ENCODE results near the gene DXO.
"Not testable (repeated sequence)": the region's sequence is repeated elsewhere in the genome, so short reads cannot be mapped to it uniquely, and the experiment has no call there.

DXO gene

DNA sequence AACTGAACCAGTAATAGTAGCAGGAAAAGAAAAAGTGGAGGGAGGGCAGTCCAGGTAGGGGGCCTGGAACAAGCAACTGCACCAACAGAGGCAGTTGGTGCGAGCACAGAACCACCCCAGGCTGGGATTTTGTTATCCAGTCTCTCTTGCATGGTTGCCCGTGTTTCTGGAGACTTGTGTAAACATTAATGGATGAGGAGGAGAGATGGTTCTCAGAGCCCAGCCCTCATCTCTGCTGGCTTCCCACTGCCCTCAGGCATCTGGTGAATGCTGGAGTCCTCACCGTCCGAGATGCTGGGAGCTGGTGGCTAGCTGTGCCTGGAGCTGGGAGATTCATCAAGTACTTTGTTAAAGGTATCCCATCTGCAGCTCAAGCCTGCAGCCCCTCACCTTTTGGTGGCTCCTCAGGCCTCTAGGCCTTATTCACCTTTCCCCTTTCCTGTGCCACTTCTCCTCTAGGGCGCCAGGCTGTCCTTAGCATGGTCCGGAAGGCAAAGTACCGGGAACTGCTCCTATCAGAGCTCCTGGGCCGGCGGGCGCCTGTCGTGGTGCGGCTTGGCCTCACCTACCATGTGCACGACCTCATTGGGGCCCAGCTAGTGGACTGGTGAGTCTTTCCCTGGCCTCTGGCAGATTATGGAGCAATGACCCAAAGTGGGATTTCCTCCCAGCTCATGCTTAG lies 8.4 kb upstream of the DXO start:
- DNase-seq (ENCODE audit: low read depth in 2 of 2), result not testable (repeated sequence)

DNA sequence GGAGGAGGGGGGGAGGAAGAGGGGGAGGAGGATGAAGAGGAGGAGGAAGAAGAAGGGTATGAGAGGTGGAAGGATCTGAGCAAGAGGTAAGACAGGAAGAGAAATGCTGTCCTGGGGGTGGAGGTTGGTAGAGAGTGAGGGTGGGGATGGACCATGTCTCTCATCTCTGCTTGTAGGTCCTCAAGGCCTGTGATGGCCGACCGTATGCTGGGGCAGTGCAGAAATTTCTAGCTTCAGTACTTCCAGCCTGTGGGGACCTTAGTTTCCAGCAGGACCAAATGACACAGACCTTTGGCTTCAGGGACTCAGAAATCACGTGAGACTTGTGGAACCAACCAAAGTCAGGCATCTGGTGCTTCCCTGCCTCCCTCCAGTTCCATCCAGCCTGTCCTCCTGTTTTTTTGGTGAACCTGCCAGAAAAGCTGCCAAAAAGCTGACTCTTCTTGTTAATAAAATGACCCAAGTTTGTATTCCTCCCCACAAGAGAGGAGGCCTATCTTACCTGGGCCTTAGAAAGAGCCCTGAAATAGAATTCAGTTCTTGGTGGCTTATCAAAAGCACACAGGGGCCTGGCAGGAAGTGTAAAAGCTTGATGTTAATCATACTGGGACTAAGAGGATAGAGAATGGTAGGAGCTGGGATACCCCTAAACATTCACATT lies 7.4 kb upstream of the DXO start:
- no peak for DNase-seq (ENCODE audit: low read depth in 2 of 2)

DNA sequence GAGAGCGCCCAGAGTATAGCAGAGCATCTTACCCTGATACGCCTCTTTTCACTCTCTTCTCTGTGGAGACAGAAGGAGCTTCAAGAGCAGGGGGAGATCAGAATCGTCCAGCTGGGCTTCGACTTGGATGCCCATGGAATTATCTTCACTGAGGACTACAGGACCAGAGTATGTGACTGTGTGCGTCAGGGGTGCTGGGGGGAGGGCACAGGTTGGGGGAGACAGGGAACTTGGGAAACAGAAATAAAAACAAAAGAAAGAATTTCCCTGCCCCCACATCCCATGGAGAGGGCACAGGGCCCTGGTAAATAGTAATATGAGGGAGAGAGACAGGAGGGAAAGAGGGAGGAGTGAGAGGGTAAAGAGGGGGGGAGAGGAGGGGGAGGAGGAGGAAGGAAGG lies 6.9 kb upstream of the DXO start:
- DNase-seq (ENCODE audit: low read depth in 2 of 2), result no peak

DNA sequence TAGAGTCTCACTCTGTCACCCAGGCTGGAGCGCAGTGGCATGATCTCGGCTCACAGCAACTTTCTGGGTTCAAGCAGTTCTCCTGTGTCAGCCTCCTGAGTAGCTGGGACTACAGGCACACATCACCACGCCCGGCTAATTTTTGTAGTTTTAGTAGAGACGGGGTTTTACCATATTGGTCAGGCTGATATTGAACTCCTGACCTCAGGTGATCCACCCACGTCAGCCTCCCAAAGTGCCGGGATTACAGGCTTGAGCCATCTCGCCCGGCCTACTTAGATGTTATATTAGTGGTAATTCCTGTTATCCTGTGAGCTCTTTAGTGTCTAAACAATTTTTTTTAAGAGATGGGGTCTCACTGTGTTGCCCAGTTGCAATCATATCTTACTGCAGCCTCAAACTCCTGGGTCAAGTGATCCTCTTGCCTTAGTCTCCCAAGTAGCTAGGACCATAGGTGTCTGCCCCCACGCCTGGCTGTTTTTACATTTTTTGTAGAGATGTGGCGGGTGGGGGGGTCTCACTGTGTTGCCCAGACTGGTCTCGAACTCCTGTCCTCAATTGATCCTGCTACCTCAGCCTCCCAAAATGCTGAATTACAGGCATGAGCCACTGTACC lies 6.0 kb upstream of the DXO start:
- no peak for DNase-seq (ENCODE audit: low read depth in 2 of 2)

DNA sequence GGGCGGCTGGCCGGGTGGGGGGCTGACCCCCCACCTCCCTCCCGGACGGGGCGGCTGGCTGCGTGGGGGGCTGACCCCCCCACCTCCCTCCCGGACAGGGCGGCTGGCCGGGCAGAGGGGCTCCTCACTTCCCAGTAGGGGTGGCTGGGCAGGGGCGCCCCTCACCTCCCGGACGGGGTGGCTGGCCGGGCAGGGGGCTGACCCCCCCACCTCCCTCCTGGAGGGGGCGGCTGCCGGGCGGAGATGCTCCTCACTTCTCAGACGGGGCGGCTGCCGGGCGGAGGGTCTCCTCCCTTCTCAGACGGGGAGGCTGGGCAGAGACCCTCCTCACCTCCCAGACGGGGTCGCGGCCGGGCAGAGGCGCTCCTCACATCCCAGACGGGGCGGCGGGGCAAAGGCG lies 4.1 kb upstream of the DXO start:
- DNase-seq (ENCODE audit: low read depth in 2 of 2), result not testable (repeated sequence)

DNA sequence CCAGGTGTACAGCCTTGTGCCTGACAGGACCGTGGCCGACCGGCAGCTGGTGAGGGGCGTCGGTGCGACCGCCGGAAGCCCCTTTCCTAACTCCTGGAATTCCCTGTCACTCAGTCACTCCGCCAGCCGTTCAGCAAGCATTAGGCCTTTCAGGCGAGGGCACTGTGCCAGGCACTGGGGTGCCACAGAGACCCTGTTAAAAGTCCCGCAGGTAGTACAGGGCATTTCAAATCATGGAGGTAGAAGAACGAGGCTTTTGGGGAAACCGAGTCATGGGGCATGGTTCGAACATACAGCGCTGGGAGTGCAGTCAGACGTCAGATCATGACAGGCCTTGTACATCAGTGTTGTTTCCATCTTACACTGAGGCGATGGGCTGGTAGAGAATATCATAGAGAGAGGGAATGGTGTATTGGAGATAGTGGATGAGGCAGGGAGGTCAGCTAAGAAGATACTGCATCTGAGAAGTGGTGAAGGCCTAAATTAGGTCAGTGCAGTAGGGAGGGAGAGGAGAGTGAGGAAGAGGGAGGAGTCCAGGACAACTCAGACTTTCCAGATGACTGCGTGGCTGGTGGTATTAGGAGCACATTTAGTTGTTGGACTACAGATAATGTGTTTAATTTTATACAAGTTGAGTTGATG lies 892 bp upstream of the DXO start:
- no peak for DNase-seq (ENCODE audit: low read depth in 2 of 2)

DNA sequence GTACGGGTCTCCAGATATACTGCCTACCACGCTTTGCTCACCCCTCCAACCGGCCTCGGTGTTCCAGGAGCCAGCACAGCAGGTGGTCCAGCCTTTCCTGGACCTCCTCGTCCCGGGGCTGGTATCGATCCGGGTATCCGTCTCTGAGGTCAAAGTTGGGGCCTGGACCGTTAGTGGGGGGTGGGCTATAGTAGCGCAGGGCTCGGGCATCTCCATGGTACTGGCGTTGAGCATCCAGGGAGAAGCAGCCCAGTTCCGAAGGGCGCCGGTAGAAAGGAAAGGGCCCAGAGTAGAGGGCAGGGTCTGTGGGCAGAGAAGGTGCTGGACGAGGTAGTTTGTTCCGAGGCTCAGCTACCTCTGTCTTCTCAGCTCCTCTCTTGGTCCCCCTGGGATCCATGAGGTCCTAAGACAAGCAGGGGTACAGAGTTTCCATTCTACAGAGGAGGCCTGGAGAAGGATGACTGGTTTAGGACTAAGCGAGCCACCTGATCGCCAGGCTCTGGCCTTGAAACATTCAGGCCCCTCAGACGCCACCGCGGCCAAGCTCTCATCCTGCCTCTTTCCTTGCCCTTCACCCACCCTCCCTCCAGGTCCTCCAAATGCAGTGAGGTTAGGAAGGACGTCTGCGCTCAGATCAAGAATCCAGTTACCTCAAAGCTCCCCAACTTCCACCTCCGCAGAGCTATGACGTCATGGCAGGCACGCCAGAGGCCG lies 502 bp downstream of the DXO start:
- no peak for DNase-seq (ENCODE audit: low read depth in 2 of 2)

DNA sequence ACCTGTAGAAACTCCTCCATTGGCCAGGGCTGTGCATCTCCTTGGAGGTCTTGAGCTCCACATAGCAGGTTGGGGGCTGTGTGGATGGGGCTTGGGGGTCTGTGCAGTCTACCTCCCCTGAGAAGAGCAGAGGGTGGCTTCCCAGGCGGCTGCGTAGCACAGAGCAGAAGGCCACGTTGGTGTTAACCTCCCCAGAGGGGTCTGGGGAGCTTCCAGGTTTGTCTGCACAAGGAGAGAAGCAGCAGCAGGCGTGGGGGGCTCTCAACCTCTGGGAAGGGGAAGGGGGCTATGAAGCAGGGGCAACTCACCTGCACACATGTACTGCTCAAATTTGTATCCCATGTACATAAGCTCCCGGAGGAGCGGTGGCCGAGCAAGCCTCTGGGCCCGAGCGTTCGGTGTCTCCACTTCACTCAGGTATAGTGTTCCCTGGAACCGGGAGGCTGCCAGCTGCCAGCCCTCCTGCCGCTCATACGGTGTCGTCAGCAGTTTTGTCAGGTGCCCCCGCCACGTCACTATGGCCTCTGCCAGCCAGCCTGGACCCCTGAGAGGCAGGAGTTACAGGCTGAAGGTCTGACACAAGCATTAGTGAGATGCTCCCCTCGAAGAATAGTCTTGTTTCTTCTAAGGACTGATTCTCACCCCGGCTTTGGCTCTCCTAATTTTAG lies 1.2 kb downstream of the DXO start:
- no peak for DNase-seq (ENCODE audit: low read depth in 2 of 2)

DNA sequence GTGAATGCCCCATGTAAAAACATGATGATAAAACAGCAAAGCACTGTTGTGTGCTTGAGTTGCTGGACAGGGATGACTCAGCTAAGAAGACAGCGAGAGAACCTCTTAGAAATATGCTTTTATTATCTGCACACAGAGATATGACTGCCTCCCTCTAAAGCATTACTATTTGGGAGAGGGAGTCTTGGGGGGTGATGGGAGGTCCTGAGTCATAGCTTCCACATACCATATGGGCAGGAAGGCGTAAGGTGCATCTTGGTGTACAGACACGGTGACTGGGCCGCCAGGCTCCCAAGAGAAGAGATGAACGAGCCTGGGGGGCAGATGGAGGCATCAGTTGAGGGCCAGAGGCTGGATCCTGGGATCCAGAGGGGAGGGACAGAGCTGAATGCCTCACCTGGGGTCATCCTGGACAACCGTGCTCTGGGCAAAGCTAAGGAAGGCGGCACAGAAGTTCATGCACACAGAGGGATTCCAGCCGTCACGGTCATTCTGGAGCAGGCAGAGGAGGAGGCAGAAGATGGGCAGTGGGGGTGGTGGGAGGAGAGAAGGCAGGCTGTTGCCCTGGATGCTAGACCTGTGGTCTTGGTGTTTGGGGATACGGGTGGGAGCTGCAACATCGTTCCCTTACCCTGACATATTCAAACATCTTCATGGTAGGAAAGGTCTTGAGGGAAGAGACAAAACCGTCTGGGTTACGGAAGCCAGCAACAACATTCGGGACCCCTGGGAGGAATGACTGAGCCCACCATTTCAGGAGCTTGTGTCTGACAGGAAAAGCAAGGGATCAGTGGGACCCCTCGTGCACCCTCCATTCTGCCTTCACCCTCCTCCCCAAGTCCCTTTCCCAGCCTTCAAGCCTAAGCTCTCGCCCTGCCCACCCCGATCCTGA lies 2.0 kb downstream of the DXO start:
- no peak for DNase-seq (ENCODE audit: low read depth in 2 of 2)

DNA sequence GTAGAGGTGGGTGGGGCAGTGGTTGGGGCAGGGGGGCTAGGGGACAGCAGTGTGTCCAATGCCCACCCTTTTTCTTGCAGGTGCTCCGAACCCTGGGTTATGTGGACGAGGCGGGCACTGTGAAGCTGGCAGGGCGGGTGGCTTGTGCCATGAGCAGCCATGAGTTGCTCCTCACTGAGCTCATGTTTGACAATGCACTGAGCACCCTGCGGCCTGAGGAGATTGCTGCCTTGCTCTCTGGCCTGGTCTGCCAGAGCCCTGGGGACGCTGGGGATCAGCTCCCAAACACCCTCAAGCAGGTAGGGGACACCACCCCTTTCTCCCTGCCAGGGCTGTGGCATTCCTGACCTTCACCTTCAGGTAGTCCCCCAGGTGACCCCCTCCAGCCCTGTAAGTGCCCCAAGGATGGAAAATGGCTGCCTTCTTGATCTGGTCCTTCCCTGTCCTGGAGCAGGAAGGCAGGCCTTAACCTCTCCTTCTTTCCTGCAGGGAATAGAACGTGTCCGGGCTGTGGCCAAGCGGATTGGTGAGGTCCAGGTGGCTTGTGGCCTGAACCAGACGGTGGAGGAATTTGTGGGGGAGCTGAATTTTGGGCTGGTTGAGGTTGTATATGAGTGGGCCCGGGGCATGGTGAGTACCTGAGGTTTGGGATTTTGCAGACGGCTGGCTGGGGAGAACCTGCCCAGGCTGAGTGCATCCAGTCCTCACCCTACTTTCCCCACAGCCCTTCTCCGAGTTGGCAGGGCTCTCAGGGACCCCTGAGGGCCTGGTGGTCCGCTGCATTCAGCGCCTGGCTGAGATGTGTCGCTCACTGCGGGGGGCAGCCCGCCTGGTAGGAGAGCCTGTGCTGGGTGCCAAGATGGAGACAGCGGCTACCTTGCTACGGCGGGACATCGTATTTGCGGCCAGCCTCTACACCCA lies 2.9 kb downstream of the DXO start:
- DNase-seq (ENCODE audit: low read depth in 2 of 2), result no peak

DNA sequence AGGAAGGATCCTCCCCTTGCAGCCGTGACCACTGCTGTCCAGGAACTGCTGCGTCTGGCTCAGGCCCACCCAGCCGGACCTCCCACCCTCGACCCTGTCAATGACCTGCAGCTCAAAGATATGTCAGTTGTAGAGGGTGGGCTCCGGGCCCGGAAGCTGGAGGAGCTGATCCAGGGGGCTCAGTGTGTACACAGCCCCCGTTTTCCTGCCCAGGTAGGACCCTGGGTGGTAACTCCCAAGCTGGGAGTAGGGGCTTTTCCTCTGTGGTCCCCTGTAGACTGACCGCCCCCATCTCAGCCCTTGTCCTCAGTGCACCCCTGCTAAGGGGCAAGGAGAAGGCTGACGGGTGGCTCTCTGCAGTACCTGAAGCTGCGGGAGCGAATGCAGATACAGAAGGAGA lies 3.6 kb downstream of the DXO start:
- no peak for DNase-seq (ENCODE audit: low read depth in 2 of 2)

DNA sequence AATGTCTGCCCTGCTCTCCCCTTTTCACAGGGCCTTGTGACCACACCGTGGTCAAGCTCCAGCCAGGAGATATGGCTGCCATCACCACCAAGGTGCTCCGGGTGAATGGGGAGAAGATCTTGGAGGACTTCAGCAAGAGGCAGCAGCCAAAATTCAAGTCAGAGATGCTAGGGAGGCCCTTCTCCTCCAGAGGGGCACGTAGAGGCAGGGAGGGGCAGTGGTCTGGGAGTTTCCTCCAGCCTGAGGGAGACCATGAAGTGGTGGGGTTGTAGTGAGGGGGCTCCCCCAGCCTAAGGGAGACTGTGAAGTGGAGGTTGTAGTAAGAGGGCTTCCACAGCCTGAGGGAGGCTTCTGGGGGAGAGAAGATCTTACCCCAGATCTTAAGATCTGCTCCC lies 4.0 kb downstream of the DXO start:
- no peak for DNase-seq (ENCODE audit: low read depth in 2 of 2)

DNA sequence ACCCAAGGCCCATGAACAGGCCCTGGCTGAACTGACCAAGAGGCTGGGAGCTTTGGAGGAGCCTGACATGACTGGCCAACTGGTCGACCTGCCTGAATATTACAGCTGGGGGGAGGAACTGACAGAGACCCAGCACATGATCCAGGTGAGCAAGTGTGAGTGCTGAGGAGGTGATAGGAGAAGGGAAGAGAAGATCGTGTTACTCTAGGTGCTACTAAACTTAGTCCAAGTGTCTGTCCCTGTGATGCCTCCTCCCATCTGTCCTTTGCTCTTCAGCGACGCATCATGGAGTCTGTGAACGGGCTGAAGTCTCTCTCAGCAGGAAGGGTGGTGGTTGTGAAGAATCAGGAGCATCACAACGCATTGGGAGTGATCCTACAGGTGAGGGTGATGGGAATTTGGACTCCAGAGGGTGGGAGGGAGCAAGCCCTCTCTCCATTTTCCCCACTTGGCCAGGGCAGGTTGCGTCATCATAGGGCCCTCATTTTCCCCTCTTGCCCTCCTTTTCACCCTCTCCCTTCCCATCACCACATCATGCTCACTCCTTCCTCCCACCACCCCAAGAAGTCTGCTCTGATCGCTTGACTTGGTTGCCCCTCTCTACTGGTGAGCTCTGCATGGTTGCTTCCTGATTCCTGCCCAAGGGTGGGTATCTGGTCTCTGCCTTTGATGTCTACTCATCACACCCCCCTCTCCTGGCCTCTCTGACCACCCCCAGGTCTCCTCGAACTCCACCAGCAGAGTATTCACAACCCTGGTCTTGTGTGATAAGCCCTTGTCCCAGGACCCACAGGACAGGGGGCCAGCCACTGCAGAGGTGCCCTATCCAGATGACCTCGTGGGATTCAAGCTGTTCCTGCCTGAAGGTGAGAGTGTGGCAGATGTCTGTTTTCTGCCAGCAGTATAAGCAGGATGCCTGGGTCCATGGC lies 4.7 kb downstream of the DXO start:
- DNase-seq (ENCODE audit: low read depth in 2 of 2), result no peak

DNA sequence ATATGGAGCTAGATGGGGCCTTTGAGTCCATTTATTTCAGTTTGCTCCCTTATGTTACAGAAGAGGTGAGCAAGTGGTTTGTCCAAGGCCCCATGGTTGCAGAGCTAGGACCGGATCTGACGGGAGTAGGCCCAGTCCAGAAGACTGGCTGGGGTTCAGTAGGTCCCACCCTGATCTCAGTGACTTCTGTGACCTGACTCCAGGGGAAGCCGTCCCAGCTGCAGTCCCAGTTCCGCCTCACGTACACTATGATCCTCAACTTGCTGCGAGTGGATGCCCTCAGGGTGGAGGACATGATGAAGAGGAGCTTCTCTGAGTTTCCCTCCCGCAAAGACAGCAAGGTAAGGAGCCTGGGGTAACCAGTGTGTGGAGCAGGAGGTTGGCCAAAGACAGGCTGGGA lies 5.4 kb downstream of the DXO start:
- no peak for DNase-seq (ENCODE audit: low read depth in 2 of 2)

DNA sequence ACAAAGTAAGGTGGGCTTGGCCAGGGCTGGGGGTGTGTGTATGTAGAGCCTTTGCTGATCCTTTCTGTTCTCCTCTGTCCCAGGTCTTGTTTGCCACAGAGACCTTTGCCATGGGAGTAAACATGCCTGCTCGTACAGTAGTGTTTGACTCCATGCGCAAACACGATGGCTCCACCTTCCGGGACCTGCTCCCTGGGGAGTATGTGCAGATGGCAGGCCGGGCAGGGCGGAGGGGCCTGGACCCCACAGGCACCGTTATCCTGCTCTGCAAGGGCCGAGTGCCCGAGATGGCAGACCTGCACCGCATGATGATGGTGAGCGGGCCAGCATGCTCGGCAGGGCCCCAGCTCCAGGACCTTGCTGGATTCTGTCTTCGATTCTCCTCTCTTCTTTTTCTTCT lies 6.2 kb downstream of the DXO start:
- DNase-seq (ENCODE audit: low read depth in 2 of 2), result no peak

DNA sequence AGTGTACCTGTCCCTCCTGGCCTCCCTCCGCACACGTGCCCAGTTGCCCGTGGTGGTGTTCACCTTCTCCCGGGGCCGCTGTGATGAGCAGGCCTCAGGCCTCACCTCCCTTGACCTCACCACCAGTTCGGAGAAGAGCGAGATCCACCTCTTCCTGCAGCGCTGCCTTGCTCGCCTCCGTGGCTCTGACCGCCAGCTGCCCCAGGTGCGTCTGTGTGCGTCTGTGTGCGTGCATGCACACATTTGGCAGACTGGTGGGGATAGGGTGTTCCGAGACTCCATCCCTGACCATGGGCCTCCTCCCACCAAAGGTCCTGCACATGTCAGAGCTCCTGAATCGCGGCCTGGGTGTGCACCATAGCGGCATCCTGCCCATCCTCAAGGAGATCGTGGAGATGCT lies 8.0 kb downstream of the DXO start:
- DNase-seq (ENCODE audit: low read depth in 2 of 2), result no peak

DNA sequence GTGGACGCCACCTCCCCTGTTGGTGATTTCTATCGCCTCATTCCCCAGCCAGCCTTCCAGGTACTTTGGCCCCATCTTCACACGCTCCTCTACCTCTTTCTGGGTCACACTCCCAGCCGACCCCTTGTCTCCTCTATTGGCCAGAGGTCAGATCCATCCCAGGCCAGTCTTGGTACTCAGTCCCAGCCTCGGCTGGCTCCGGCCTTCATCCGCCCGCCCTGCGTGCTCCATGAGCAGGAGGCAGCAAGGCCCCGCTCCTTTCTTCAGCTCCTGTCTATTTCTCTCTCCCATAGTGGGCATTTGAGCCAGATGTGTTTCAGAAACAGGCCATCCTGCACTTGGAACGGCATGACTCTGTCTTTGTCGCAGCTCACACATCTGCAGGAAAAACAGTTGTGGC lies 10.3 kb downstream of the DXO start:
- no peak for DNase-seq (ENCODE audit: low read depth in 2 of 2)

Measured in stimulated activated CD8-positive, alpha-beta memory T cell treated with anti-CD3 and anti-CD28 coated beads, Interleukin-2, amount 100 ng/mL, for 1 hour (primary cell).